NCI-H187 (cell line): ENCODE data around the gene KIF2C.
"Not testable (repeated sequence)": the region's sequence is repeated elsewhere in the genome, so short reads cannot be mapped to it uniquely, and the experiment has no call there.

Experiments used
- DNase-seq, 2 experiments: peaks; one replicate each; lab custom pipeline; 2025; lab: John Stamatoyannopoulos, UW

The KIF2C gene

GRCh38 chr1:44739307-44740178 is at the start of gene KIF2C:
TSS of gene KIF2C (plus strand) at chr1:44739837. CDS start at chr1:44739933, 96 bp downstream.
- peak; percentile 96 for DNase-seq

GRCh38 chr1:44693159-44693558 is 46.5 kb upstream of the KIF2C start:
- no peak for DNase-seq

- no peak for DNase-seq
Observed at GRCh38 chr1:44693900-44694299, 45.7 kb upstream of the KIF2C start.

GRCh38 chr1:44694863-44695478 is 44.7 kb upstream of the KIF2C start:
- no peak for DNase-seq

GRCh38 chr1:44695671-44696070 is 44.0 kb upstream of the KIF2C start:
- DNase-seq = no peak

DNA sequence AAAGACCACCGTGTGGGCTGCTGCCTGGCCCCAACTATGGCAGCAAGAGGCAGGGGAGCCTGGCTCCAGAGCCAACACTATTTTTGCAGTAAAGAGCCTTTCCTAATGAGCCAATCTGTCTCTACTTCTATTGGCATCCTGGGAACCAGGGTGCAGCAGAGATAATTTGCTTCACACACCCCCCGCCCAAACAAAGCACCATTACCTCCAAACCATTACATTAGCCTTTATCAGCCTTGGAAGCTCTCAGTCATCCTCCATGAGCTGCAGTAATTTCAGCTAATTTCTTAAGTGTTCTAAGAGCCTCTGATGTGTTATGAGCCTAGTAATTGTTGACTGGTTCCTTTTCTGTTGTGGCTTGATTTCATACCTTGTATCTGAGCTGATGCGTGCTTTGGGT is 43.5 kb upstream of the KIF2C start:
- DNase-seq = no peak

DNA sequence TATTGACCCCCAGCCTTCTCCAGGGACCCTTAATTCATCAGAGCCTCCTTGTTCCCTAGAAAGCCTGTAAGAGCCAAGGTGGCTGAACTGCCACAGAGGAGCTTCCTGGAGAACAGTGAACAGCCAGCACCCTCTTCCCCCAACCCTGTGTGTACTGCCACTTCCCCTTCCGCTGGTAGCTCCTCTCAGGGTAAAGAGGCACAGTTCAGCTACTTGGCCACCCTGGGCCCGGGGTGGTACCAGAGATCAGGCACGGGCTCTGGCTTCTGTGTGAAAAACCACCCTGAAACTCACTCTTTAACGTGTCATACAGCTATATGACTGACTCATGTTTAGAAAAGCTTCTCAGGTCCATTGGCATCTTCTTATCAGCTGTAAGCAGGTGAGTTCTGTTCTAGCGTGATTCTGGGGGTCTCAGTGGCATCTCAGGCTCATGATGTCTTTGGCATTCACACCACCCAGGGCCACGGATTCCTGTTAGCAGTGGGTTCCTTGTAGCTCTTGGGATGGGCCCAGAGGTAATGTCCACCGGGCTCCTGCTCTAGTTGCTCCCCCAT is 42.8 kb upstream of the KIF2C start:
- no peak for DNase-seq

DNA sequence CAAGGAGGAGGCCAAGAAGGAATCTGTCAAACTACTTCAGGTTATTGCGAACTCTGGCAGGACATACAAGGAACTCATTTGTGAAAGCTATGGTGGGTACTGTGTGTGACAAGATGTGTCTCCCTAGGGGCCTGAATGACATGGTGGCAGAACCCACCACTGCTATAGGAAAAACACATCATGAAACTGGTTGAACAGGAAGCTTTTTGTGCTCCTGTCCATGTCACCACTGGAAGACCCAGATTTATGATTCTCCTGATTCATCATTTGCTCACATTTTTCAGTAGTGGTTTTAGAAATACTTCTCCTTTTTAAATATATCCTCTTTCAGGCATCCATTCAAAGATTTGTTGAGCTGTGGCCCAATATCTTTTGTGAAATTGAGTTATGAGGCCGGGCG is 41.5 kb upstream of the KIF2C start:
- DNase-seq = no peak

- DNase-seq = not testable (repeated sequence)
Observed at GRCh38 chr1:44699375-44699774, 40.3 kb upstream of the KIF2C start.

GRCh38 chr1:44700573-44700972 is 39.1 kb upstream of the KIF2C start:
- no peak for DNase-seq

DNA sequence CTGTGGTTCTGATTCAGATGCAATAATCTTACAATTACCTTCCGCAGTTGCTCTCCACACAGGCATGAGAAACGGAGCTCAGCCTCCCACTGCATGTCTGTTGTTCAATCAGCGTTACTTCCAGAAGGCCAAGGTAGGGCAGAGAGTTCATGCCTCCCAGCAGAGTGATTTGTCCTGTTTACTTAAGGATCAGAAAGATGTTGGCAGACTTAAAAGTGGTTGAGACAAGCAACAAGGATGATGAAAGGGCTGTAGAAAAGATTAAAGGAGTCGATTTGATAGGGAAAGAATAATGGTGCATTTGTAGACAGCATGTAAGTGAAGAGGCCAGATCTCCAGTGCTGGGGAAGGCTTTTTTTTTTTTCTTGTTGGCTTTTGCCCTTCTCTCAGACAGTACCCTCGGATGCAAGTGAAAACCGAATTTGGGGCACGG is 38.5 kb upstream of the KIF2C start:
- no peak for DNase-seq

GRCh38 chr1:44705470-44705869 is 34.2 kb upstream of the KIF2C start:
- no peak for DNase-seq

DNA sequence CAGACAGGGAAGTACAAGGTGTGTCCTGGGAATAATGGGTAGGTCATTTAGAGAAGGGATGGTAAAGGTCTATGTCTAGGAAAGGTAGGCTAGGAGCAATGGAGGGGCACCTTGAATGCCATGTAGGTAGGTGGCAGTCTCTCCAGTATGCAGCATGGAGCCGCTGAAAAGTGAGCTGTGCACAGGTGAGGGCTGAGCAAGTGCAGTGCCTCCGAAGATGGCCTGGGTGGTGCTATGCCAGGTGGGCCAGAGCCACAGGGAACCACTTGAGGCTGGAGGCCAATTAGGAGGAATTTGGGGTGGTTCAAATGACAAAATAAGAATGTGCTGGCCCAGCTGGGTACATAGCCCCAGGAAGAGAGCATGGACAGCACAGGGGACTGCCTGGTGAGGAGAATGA is 33.7 kb upstream of the KIF2C start:
- no peak for DNase-seq

- no peak for DNase-seq
Observed at GRCh38 chr1:44707112-44707881, 32.3 kb upstream of the KIF2C start.

- no peak for DNase-seq
Observed at GRCh38 chr1:44707959-44708831, 31.4 kb upstream of the KIF2C start.

DNA sequence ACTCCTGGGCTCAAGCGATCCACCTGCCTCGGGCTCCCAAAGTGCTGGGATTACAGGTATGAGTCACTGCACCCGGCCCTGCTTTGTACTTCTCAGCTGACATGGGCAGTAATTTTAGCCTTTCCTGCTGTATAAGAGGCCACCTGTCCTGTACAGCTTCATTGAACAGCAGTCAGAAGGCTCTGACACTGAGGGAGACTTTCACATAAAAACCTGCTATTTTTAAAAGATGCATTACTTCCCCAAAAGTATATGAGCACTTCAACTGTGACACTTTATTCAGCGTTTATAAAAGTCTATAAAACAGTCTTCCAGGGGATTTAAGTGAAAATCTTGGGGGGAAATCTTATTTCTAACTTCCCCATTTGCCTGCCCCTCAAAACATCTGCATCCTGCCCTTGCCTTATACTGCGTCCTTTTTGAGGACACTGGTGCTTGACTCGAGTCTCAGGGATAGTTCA is 26.3 kb upstream of the KIF2C start:
- DNase-seq = no peak

DNA sequence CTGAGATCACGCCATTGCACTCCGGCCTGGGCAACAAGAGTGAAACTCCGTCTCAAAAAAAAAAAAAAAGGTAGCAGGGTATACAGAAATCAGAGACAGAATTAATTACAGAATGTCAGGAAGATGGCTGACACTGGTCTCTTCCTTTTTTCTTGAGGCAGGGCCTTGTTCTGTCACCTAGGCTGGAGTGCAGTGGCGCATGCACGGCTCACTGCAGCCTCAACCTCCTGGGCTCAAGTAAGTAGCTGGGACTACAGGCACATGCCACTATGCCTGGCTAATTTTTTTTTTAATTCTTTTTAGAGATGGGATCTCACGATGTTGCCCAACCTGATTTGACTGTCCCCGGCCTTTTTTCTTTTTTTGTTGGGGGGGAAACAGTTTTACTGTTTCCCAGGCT is 25.1 kb upstream of the KIF2C start:
- no peak for DNase-seq

- DNase-seq = no peak
Observed at GRCh38 chr1:44714944-44715571, 24.6 kb upstream of the KIF2C start.

- DNase-seq = no peak
Observed at GRCh38 chr1:44717156-44717555, 22.5 kb upstream of the KIF2C start.

DNA sequence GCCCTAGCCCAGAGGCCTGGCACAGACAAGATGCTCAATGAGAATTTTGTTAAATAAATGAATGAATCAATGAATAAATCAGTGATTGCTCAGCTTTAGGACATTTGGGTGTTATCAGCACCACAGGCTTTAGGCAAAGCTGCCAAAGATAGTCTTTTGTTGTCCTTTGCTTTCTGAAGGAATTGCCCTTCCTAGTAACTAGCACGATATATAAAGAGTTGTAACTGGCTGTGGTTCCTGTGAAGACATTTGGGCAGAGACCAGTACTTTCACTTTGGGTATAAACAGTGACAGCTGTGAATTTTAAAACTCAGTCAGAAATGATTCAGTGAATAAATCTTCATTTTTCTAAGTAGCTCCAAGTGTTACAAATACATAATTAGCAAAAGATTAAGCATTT is 22.0 kb upstream of the KIF2C start:
- DNase-seq = no peak

- no peak for DNase-seq
Observed at GRCh38 chr1:44718091-44718490, 21.5 kb upstream of the KIF2C start.
